GM21528 (cell line): Measurements from ENCODE around the gene LRTM1.

Source experiments
- ATAC-seq: cut with Tn5 transposase; IDR thresholded peaks from one replicate; pipeline ENCODE4 v1.9.1; 2021; ENCODE audit warnings: mild to moderate bottlenecking, moderate library complexity; ENCODE audit not compliant: unreplicated experiment, low FRiP score

LRTM1 gene

GRCh38 chr3:54928046-54928770 lies at the start of gene LRTM1:
TSS of gene LRTM1 (minus strand) at chr3:54928059. CDS start at chr3:54927911, 148 bp downstream.
- ATAC-seq: no peak

- ATAC-seq: no peak
These were observed 49.6 kb upstream of the LRTM1 start for GRCh38 chr3:54977439-54977838.

- ATAC-seq: no peak
These were observed 43.0 kb upstream of the LRTM1 start for GRCh38 chr3:54970895-54971294.

GRCh38 chr3:54969652-54970051 lies 41.8 kb upstream of the LRTM1 start:
- no peak for ATAC-seq

- ATAC-seq: no peak
These were observed 40.8 kb upstream of the LRTM1 start for GRCh38 chr3:54968546-54969172.

- no peak for ATAC-seq
These were observed 39.9 kb upstream of the LRTM1 start for GRCh38 chr3:54967731-54968161.

GRCh38 chr3:54966979-54967378 lies 39.1 kb upstream of the LRTM1 start:
- ATAC-seq: no peak

- no peak for ATAC-seq
These were observed 37.9 kb upstream of the LRTM1 start for GRCh38 chr3:54965746-54966145.

GRCh38 chr3:54964081-54964480 lies 36.2 kb upstream of the LRTM1 start:
- ATAC-seq: no peak

GRCh38 chr3:54963641-54964040 lies 35.8 kb upstream of the LRTM1 start:
- no peak for ATAC-seq

GRCh38 chr3:54962200-54962599 lies 34.3 kb upstream of the LRTM1 start:
- ATAC-seq: no peak

- ATAC-seq: no peak
These were observed 32.8 kb upstream of the LRTM1 start for GRCh38 chr3:54960701-54961100.

GRCh38 chr3:54960082-54960481 lies 32.2 kb upstream of the LRTM1 start:
- no peak for ATAC-seq

GRCh38 chr3:54957711-54958110 lies 29.9 kb upstream of the LRTM1 start:
- ATAC-seq: no peak

- ATAC-seq: no peak
These were observed 28.1 kb upstream of the LRTM1 start for GRCh38 chr3:54955941-54956340.

- no peak for ATAC-seq
These were observed 27.6 kb upstream of the LRTM1 start for GRCh38 chr3:54955496-54955895.

GRCh38 chr3:54954521-54954920 lies 26.7 kb upstream of the LRTM1 start:
- no peak for ATAC-seq

GRCh38 chr3:54954022-54954421 lies 26.2 kb upstream of the LRTM1 start:
- no peak for ATAC-seq

GRCh38 chr3:54951405-54951804 lies 23.5 kb upstream of the LRTM1 start:
- no peak for ATAC-seq

- ATAC-seq: no peak
These were observed 22.6 kb upstream of the LRTM1 start for GRCh38 chr3:54950391-54951003.

- ATAC-seq: no peak
These were observed 21.7 kb upstream of the LRTM1 start for GRCh38 chr3:54949491-54950044.
